ENCODE data around the gene ZNF85. TPM values are rescaled to one million over a fixed set of nuclear protein-coding genes. Genes with fewer than 3 reads are reported as not detected.

The ZNF85 gene
- total and polyA plus RNA-seq, 2 experiments from 2014 or later = 18.3 to 28.8 TPM

DNA sequence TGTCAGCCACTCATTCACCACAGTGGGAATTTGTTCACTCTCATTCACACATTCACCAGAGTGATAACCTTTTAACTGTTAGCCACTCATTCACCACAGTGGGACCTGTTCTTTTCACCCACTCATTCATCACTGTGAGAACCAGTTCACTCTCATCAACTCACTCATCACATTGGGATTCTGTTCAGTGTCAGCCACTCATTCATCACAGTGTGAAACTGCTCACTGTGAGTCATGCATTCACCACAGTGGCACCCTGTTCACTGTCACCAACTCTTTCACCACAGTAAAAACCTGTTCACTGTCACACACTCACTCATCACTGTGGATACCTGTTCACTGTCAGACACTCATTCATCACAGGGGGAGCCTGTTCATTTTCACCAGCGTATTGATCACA lies 43.5 kb upstream of the ZNF85 start (continued):
- TF ChIP-seq, protein P1, sequence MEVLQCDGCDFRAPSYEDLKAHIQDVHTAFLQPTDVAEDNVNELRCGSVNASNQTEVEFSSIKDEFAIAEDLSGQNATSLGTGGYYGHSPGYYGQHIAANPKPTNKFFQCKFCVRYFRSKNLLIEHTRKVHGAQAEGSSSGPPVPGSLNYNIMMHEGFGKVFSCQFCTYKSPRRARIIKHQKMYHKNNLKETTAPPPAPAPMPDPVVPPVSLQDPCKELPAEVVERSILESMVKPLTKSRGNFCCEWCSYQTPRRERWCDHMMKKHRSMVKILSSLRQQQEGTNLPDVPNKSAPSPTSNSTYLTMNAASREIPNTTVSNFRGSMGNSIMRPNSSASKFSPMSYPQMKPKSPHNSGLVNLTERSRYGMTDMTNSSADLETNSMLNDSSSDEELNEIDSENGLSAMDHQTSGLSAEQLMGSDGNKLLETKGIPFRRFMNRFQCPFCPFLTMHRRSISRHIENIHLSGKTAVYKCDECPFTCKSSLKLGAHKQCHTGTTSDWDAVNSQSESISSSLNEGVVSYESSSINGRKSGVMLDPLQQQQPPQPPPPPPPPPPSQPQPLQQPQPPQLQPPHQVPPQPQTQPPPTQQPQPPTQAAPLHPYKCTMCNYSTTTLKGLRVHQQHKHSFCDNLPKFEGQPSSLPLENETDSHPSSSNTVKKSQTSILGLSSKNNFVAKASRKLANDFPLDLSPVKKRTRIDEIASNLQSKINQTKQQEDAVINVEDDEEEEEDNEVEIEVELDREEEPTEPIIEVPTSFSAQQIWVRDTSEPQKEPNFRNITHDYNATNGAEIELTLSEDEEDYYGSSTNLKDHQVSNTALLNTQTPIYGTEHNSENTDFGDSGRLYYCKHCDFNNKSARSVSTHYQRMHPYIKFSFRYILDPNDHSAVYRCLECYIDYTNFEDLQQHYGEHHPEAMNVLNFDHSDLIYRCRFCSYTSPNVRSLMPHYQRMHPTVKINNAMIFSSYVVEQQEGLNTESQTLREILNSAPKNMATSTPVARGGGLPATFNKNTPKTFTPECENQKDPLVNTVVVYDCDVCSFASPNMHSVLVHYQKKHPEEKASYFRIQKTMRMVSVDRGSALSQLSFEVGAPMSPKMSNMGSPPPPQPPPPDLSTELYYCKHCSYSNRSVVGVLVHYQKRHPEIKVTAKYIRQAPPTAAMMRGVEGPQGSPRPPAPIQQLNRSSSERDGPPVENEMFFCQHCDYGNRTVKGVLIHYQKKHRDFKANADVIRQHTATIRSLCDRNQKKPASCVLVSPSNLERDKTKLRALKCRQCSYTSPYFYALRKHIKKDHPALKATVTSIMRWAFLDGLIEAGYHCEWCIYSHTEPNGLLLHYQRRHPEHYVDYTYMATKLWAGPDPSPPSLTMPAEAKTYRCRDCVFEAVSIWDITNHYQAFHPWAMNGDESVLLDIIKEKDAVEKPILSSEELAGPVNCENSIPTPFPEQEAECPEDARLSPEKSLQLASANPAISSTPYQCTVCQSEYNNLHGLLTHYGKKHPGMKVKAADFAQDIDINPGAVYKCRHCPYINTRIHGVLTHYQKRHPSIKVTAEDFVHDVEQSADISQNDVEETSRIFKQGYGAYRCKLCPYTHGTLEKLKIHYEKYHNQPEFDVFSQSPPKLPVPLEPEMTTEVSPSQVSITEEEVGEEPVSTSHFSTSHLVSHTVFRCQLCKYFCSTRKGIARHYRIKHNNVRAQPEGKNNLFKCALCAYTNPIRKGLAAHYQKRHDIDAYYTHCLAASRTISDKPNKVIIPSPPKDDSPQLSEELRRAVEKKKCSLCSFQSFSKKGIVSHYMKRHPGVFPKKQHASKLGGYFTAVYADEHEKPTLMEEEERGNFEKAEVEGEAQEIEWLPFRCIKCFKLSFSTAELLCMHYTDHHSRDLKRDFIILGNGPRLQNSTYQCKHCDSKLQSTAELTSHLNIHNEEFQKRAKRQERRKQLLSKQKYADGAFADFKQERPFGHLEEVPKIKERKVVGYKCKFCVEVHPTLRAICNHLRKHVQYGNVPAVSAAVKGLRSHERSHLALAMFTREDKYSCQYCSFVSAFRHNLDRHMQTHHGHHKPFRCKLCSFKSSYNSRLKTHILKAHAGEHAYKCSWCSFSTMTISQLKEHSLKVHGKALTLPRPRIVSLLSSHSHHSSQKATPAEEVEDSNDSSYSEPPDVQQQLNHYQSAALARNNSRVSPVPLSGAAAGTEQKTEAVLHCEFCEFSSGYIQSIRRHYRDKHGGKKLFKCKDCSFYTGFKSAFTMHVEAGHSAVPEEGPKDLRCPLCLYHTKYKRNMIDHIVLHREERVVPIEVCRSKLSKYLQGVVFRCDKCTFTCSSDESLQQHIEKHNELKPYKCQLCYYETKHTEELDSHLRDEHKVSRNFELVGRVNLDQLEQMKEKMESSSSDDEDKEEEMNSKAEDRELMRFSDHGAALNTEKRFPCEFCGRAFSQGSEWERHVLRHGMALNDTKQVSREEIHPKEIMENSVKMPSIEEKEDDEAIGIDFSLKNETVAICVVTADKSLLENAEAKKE (CRISPR knock-in tag; IDR thresholded peaks at IDR 0.05) = no peak
- no peak for TF ChIP-seq ZNF331 (CRISPR knock-in tag; IDR thresholded peaks at IDR 0.05; ENCODE audit: low read depth)
- TF ChIP-seq, protein P2, sequence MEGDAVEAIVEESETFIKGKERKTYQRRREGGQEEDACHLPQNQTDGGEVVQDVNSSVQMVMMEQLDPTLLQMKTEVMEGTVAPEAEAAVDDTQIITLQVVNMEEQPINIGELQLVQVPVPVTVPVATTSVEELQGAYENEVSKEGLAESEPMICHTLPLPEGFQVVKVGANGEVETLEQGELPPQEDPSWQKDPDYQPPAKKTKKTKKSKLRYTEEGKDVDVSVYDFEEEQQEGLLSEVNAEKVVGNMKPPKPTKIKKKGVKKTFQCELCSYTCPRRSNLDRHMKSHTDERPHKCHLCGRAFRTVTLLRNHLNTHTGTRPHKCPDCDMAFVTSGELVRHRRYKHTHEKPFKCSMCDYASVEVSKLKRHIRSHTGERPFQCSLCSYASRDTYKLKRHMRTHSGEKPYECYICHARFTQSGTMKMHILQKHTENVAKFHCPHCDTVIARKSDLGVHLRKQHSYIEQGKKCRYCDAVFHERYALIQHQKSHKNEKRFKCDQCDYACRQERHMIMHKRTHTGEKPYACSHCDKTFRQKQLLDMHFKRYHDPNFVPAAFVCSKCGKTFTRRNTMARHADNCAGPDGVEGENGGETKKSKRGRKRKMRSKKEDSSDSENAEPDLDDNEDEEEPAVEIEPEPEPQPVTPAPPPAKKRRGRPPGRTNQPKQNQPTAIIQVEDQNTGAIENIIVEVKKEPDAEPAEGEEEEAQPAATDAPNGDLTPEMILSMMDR (conservative IDR thresholded peaks at IDR 0.05; ENCODE audit: low read depth in 2 of 2) = no peak
- no peak for TF ChIP-seq EZH2 (IDR thresholded peaks at IDR 0.05; ENCODE audit: low read depth, unreplicated experiment)
- TF ChIP-seq NANOG (IDR thresholded peaks at IDR 0.05; ENCODE audit: borderline replicate concordance) = no peak
- no peak for TF ChIP-seq STAT1 (IDR thresholded peaks at IDR 0.05; ENCODE audit: unreplicated experiment)
- no peak for TF ChIP-seq CREB1 (CRISPR knock-in tag; IDR thresholded peaks at IDR 0.05; ENCODE audit: low read depth)
- TF ChIP-seq, protein P3, sequence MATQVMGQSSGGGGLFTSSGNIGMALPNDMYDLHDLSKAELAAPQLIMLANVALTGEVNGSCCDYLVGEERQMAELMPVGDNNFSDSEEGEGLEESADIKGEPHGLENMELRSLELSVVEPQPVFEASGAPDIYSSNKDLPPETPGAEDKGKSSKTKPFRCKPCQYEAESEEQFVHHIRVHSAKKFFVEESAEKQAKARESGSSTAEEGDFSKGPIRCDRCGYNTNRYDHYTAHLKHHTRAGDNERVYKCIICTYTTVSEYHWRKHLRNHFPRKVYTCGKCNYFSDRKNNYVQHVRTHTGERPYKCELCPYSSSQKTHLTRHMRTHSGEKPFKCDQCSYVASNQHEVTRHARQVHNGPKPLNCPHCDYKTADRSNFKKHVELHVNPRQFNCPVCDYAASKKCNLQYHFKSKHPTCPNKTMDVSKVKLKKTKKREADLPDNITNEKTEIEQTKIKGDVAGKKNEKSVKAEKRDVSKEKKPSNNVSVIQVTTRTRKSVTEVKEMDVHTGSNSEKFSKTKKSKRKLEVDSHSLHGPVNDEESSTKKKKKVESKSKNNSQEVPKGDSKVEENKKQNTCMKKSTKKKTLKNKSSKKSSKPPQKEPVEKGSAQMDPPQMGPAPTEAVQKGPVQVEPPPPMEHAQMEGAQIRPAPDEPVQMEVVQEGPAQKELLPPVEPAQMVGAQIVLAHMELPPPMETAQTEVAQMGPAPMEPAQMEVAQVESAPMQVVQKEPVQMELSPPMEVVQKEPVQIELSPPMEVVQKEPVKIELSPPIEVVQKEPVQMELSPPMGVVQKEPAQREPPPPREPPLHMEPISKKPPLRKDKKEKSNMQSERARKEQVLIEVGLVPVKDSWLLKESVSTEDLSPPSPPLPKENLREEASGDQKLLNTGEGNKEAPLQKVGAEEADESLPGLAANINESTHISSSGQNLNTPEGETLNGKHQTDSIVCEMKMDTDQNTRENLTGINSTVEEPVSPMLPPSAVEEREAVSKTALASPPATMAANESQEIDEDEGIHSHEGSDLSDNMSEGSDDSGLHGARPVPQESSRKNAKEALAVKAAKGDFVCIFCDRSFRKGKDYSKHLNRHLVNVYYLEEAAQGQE (IDR thresholded peaks at IDR 0.05; ENCODE audit: unreplicated experiment) = no peak

All from GM23338 (cell line).